ENCODE results near the gene FBXO5.

- TF ChIP-seq POLR2AphosphoS5 (IDR thresholded peaks at IDR 0.05) (no peak), CTCF (IDR thresholded peaks at IDR 0.05) (no peak), EP300 (IDR thresholded peaks at IDR 0.05) (no peak)
Observed at GRCh38 chr6:152993431-152993830, 10.6 kb upstream of the FBXO5 start.
